WTC11 (cell line): ENCODE results near the gene IPO9.

ENCODE experiments used
- CREM ChIP-seq: sonication (generic); formaldehyde crosslinking; IDR thresholded peaks from 2 replicates; pipeline ENCODE4 v1.8.1; 2022; ENCODE audit warnings: mild to moderate bottlenecking, missing genetic modification reagents, moderate library complexity
- CTCF ChIP-seq: fragments of 200-600 bp; IDR thresholded peaks from 2 replicates; pipeline ENCODE4 v1.8.0; 2022; ENCODE audit warnings: antibody characterized with exemption
- E2F4 ChIP-seq: sonication (generic); formaldehyde crosslinking; IDR thresholded peaks from 2 replicates; pipeline ENCODE4 v1.8.1; 2022; ENCODE audit warnings: low read depth, mild to moderate bottlenecking, moderate library complexity, missing genetic modification reagents, borderline replicate concordance
- ESRRA ChIP-seq: sonication (generic); formaldehyde crosslinking; IDR thresholded peaks from 2 replicates; pipeline ENCODE4 v1.8.1; 2022; ENCODE audit warnings: mild to moderate bottlenecking, missing genetic modification reagents, borderline replicate concordance
- FOXP4 ChIP-seq: sonication (generic); formaldehyde crosslinking; IDR thresholded peaks from 2 replicates; pipeline ENCODE4 v1.8.0; 2022; ENCODE audit warnings: mild to moderate bottlenecking, missing genetic modification reagents
- GABPB1 ChIP-seq: sonication (generic); formaldehyde crosslinking; IDR thresholded peaks from 2 replicates; pipeline ENCODE4 v1.8.1; 2023; ENCODE audit warnings: mild to moderate bottlenecking, missing genetic modification reagents
- IRF1 ChIP-seq: sonication (generic); formaldehyde crosslinking; IDR thresholded peaks from 2 replicates; pipeline ENCODE4 v1.8.0; 2023; ENCODE audit warnings: missing genetic modification reagents
- IRF2 ChIP-seq: sonication (generic); formaldehyde crosslinking; IDR thresholded peaks from 2 replicates; pipeline ENCODE4 v1.8.0; 2022; ENCODE audit warnings: low read depth, missing genetic modification reagents, borderline replicate concordance
- MLX ChIP-seq: sonication (generic); formaldehyde crosslinking; IDR thresholded peaks from 2 replicates; pipeline ENCODE4 v1.8.1; 2023; ENCODE audit warnings: mild to moderate bottlenecking, missing genetic modification reagents, moderate library complexity
- SMAD3 ChIP-seq: sonication (generic); formaldehyde crosslinking; IDR thresholded peaks from 2 replicates; pipeline ENCODE4 v1.8.0; 2022; ENCODE audit warnings: missing genetic modification reagents, mild to moderate bottlenecking, borderline replicate concordance
- STAT6 ChIP-seq: sonication (generic); formaldehyde crosslinking; conservative IDR thresholded peaks from 2 replicates; pipeline ENCODE4 v1.8.1; 2023; ENCODE audit warnings: mild to moderate bottlenecking, low read depth, missing genetic modification reagents, moderate library complexity
- TCF7 ChIP-seq: sonication (generic); formaldehyde crosslinking; IDR thresholded peaks from 2 replicates; pipeline ENCODE4 v1.8.0; 2022; ENCODE audit warnings: mild to moderate bottlenecking, low read depth, missing genetic modification reagents, moderate library complexity
- ZNF121 ChIP-seq: sonication (generic); formaldehyde crosslinking; IDR thresholded peaks from 2 replicates; pipeline ENCODE4 v1.8.0; 2023; ENCODE audit warnings: missing genetic modification reagents
- ZSCAN18 ChIP-seq: fragments of 250-450 bp; sonication (Bioruptor Pico); IDR thresholded peaks from 2 replicates; pipeline ENCODE4 v2.1.2; 2022; ENCODE audit warnings: mild to moderate bottlenecking, moderate library complexity

- TF ChIP-seq GABPB1 (CRISPR knock-in tag) (no peak), CREM (CRISPR knock-in tag) (no peak), IRF2 (CRISPR knock-in tag) (no peak), ZNF121 (no peak), CTCF (no peak), STAT6 (CRISPR knock-in tag) (no peak), MLX (CRISPR knock-in tag) (no peak), SMAD3 (CRISPR knock-in tag) (no peak), ESRRA (CRISPR knock-in tag) (no peak), TCF7 (no peak), IRF1 (CRISPR knock-in tag) (no peak), ZSCAN18 (CRISPR knock-in tag) (no peak), E2F4 (CRISPR knock-in tag) (no peak), FOXP4 (CRISPR knock-in tag) (no peak)
Observed at GRCh38 chr1:201911826-201912571, 83.0 kb downstream of the IPO9 start.
